GM12878 (cell line): Measurements from ENCODE around the gene RHOF. TPM values are rescaled to one million over a fixed set of nuclear protein-coding genes. Genes with fewer than 3 reads are reported as not detected.

ENCODE experiments used
- BACH1 ChIP-seq: fragments of 450-650 bp; IDR thresholded peaks from 2 replicates; pipeline ENCODE4 v1.6.1; 2017; ENCODE audit warnings: mild to moderate bottlenecking, borderline replicate concordance
- CBFB ChIP-seq: IDR thresholded peaks from 2 replicates; pipeline ENCODE4 v1.6.1; 2016; ENCODE audit warnings: antibody characterized with exemption, low read depth
- CEBPZ ChIP-seq: fragments of 150-350 bp; IDR thresholded peaks from 2 replicates; pipeline ENCODE4 v1.6.1; 2016; ENCODE audit warnings: low read depth, low read length
- E4F1 ChIP-seq: fragments of 450-650 bp; IDR thresholded peaks from 2 replicates; pipeline ENCODE4 v1.6.1; 2018; ENCODE audit warnings: borderline replicate concordance, mild to moderate bottlenecking; ENCODE audit not compliant: partially characterized antibody
- HDAC2 ChIP-seq: fragments of 200-600 bp; sonication (generic); IDR thresholded peaks from 2 replicates; pipeline ENCODE4 v1.6.1; 2017
- IKZF1 ChIP-seq: fragments of 450-650 bp; conservative IDR thresholded peaks from 2 replicates; pipeline ENCODE4 v1.6.1; 2017; ENCODE audit warnings: antibody characterized with exemption, mild to moderate bottlenecking
- MTA2 ChIP-seq: fragments of 450-650 bp; IDR thresholded peaks from 2 replicates; pipeline ENCODE4 v1.6.1; 2016; ENCODE audit warnings: low read depth, mild to moderate bottlenecking, moderate library complexity
- NR2F1 ChIP-seq: fragments of 450-650 bp; conservative IDR thresholded peaks from 2 replicates; pipeline ENCODE4 v1.6.1; 2017; ENCODE audit warnings: mild to moderate bottlenecking
- NRF1 ChIP-seq: conservative IDR thresholded peaks from 2 replicates; pipeline ENCODE4 v1.6.1; 2011; ENCODE audit warnings: mild to moderate bottlenecking, low read depth, low read length, improper control_type of control experiment
- PKNOX1 ChIP-seq: fragments of 450-650 bp; IDR thresholded peaks from 2 replicates; pipeline ENCODE4 v1.6.1; 2016; ENCODE audit warnings: mild to moderate bottlenecking
- SREBF1 ChIP-seq: IDR thresholded peaks from 2 replicates; pipeline ENCODE4 v1.6.1; 2012; ENCODE audit warnings: mild to moderate bottlenecking, low read length
- STAT3 ChIP-seq: IDR thresholded peaks from 2 replicates; pipeline ENCODE4 v1.6.1; 2011; ENCODE audit warnings: low read depth, low read length, improper control_type of control experiment
- TARDBP ChIP-seq: IDR thresholded peaks from 2 replicates; pipeline ENCODE4 v1.6.1; 2016; ENCODE audit warnings: borderline replicate concordance
- TCF7 ChIP-seq: IDR thresholded peaks from 2 replicates; pipeline ENCODE4 v1.6.1; 2014; ENCODE audit warnings: antibody characterized with exemption, borderline replicate concordance
- USF2 ChIP-seq: IDR thresholded peaks from 2 replicates; pipeline ENCODE4 v1.6.1; 2011; ENCODE audit warnings: low read depth, low read length, improper control_type of control experiment, borderline replicate concordance
- YBX1 ChIP-seq: fragments of 450-650 bp; IDR thresholded peaks from 2 replicates; pipeline ENCODE4 v1.6.1; 2016; ENCODE audit warnings: antibody characterized with exemption
- YY1 ChIP-seq: IDR thresholded peaks from 2 replicates; pipeline ENCODE4 v1.6.1; 2011; ENCODE audit warnings: low read depth, mild to moderate bottlenecking, low read length
- ZNF207 ChIP-seq: fragments of 450-650 bp; IDR thresholded peaks from 2 replicates; pipeline ENCODE4 v1.6.1; 2014; ENCODE audit warnings: antibody characterized with exemption, mild to moderate bottlenecking, borderline replicate concordance
- ZNF24 ChIP-seq: fragments of 450-650 bp; IDR thresholded peaks from 2 replicates; pipeline ENCODE4 v1.6.1; 2017; ENCODE audit warnings: antibody characterized with exemption, mild to moderate bottlenecking
- ZNF274 ChIP-seq: IDR thresholded peaks from one replicate; pipeline ENCODE4 v1.8.0; 2011; ENCODE audit not compliant: insufficient read length, insufficient read depth
- ZNF687 ChIP-seq: fragments of 450-650 bp; IDR thresholded peaks from 2 replicates; pipeline ENCODE4 v1.6.1; 2017; ENCODE audit warnings: mild to moderate bottlenecking, moderate library complexity
- polyA plus RNA-seq, 11 experiments: library from polyadenylated mRNA; depleted of rRNA in 4 of 11; unstranded in 6 of 11; stranded (reverse) in 5 of 11; fragments of >200 nt; fragmentation: Nextera tagmentation in 4 of 11; fragmentation: Illumina TruSeq in 1 of 11; extraction: Ambion mirVana in 4 of 11; extraction: Trizol in 1 of 11; gene quantifications; 1 replicate in 1 of 11; 2 replicates in 10 of 11; pipeline versions ENCODE4 v1.2.1 to v1.2.3, GENCODE V29; 2011 to 2016; ENCODE audit warnings: inconsistent platforms in 2 of 11, missing spikeins in 2 of 11, low read depth in 1 of 11
- total RNA-seq, 4 experiments: library from RNA; depleted of rRNA in 3 of 4; stranded (reverse); fragments of >200 nt in 3 of 4; fragmentation: Illumina TruSeq in 1 of 4; extraction: Trizol in 1 of 4; gene quantifications; 2 replicates each; pipeline versions ENCODE4 v1.2.1 to v1.2.3, GENCODE V29; 2013 to 2021

The RHOF gene
- total and polyA plus RNA-seq, 10 of the 15 experiments (the other 5 are each of a cell fraction or from before 2014, with no cell fraction given): 6.1 to 78.7 (median 39.7) TPM

- TF ChIP-seq PKNOX1 (no peak), USF2 (no peak), STAT3 (no peak), NRF1 (no peak), TARDBP (no peak), ZNF24 (peak; percentile 60; the same call in 1 of the 2 replicates), MTA2 (no peak), CEBPZ (no peak), TCF7 (no peak), ZNF207 (no peak), HDAC2 (no peak), CBFB (no peak), BACH1 (no peak), YY1 (peak; percentile 74; the same call in 1 of the 2 replicates), IKZF1 (0 out of 2 replicates have a peak, but pooled peaks have one; percentile 1), ZNF274 (no peak), NR2F1 (peak; percentile 75), YBX1 (no peak), ZNF687 (peak; percentile 18; the same call in 1 of the 2 replicates), SREBF1 (no peak), E4F1 (no peak)
Observed at GRCh38 chr12:121793440-121793837, at the start of gene RHOF (continued).
